Measurements from ENCODE around the gene RTP5. TPM values are rescaled to one million over a fixed set of nuclear protein-coding genes. Genes with fewer than 3 reads are reported as not detected.
"Not testable (repeated sequence)": the region's sequence is repeated elsewhere in the genome, so short reads cannot be mapped to it uniquely, and the experiment has no call there.

The RTP5 gene
- total RNA-seq, 2 donors from 2014 or later: 0.12 TPM; not detected in 1

- intact Hi-C loops (cut with DNase I): no loop called here
Measured at GRCh38 chr2:241905716-241906377, 36.3 kb downstream of the RTP5 start.

GRCh38 chr2:241906378-241906770 lies 36.8 kb downstream of the RTP5 start:
- ATAC-seq; intact Hi-C loops (cut with DNase I); DNase-seq: not testable (repeated sequence)

More at GRCh38 chr2:241905716-241906377, 36.3 kb downstream of the RTP5 start:
- no peak for ATAC-seq
- no peak for DNase-seq

GRCh38 chr2:241906826-241907570 lies 37.5 kb downstream of the RTP5 start:
- no peak for DNase-seq
- intact Hi-C loops (cut with DNase I): no loop called here
- ATAC-seq: no peak

GRCh38 chr2:241907831-241908230 lies 38.3 kb downstream of the RTP5 start:
- ATAC-seq; intact Hi-C loops (cut with DNase I); DNase-seq: not testable (repeated sequence)

GRCh38 chr2:241908686-241909420 lies 39.3 kb downstream of the RTP5 start:
- intact Hi-C loops (cut with DNase I): no loop called here
- no peak for DNase-seq
- no peak for ATAC-seq

- intact Hi-C loops (cut with DNase I): no loop called here
- DNase-seq (no peak), ATAC-seq (no peak)
Measured at GRCh38 chr2:241909769-241910168, 40.2 kb downstream of the RTP5 start.

GRCh38 chr2:241910604-241911520 lies 41.3 kb downstream of the RTP5 start:
- ATAC-seq: no peak
- DNase-seq: no peak
- intact Hi-C loops (cut with DNase I): no loop called here

GRCh38 chr2:241911551-241911950 lies 42.0 kb downstream of the RTP5 start:
- intact Hi-C loops (cut with DNase I): no loop called here
- DNase-seq: no peak
- ATAC-seq: no peak

GRCh38 chr2:241912021-241912555 lies 42.6 kb downstream of the RTP5 start:
- no peak for ATAC-seq
- DNase-seq: no peak
- intact Hi-C loops (cut with DNase I): no loop called here

GRCh38 chr2:241913703-241914102 lies 44.2 kb downstream of the RTP5 start:
- ATAC-seq (no peak), DNase-seq (no peak)
- intact Hi-C loops (cut with DNase I): no loop called here

- ATAC-seq (no peak), DNase-seq (no peak)
- intact Hi-C loops (cut with DNase I): no loop called here
Measured at GRCh38 chr2:241914542-241914941, 45.0 kb downstream of the RTP5 start.

GRCh38 chr2:241921631-241922030 lies 52.1 kb downstream of the RTP5 start:
- ATAC-seq; intact Hi-C loops (cut with DNase I): not testable (repeated sequence)

GRCh38 chr2:241922411-241922810 lies 52.9 kb downstream of the RTP5 start:
- ATAC-seq (no peak), DNase-seq (no peak)
- intact Hi-C loops (cut with DNase I): no loop called here

More at GRCh38 chr2:241921631-241922030, 52.1 kb downstream of the RTP5 start:
- not testable (repeated sequence) for DNase-seq

- intact Hi-C loops (cut with DNase I); ATAC-seq; DNase-seq: not testable (repeated sequence)
Measured at GRCh38 chr2:241922816-241923601, 53.5 kb downstream of the RTP5 start.

Measured in left cardiac atrium (tissue), 4 donors.